Stimulated activated CD8-positive, alpha-beta memory T cell treated with anti-CD3 and anti-CD28 coated beads, Interleukin-15, amount 100 ng/mL, for 4 hours (primary cell): Measurements from ENCODE around the gene TAL1.
"Not testable (repeated sequence)": the region's sequence is repeated elsewhere in the genome, so short reads cannot be mapped to it uniquely, and the experiment has no call there.

ENCODE experiments used
- DNase-seq, 2 donors: peaks; one replicate each; pipeline ENCODE4 v3.0.0-alpha.2; 2020; ENCODE audit warnings: low read depth in 2 of 2

TAL1 gene

DNA sequence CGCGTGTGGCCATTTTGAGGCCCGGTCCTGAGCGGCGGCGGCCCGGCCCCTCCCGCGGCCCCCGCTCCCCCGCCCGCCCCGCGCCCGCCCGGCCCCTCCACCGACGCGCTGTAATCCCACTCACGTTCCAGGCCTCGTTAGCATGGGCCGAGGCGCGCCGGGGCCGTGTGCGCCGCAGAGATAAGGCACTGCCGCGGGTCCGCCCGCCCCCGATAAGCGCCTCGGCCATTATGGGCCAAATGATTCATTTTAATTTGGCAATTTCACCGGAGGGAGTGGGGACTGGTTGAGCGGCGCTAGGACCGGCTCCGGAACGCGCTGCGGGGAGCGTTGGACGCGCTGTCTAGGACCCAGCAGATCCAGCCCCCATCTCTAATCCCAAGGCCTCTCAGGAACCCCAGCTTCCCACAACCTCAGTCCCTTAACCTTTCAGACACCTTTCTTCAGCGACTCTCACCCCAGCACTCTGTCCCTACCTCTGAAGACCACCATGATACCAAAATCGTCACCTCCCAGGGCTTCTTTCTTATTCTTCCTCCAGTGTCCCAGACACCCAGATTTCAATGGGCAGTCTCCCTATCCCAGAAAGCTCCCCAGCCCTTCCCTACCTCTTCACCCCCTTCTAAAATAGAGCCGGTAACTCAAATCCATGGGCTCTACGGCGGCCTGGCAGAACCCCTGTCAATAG lies at the start of gene TAL1:
TAL1 (minus strand) TSS at position 39 of the 688 bp plus-strand sequence. CDS start 6,337 bp downstream, outside the sequence.
- DNase-seq: no peak

DNA sequence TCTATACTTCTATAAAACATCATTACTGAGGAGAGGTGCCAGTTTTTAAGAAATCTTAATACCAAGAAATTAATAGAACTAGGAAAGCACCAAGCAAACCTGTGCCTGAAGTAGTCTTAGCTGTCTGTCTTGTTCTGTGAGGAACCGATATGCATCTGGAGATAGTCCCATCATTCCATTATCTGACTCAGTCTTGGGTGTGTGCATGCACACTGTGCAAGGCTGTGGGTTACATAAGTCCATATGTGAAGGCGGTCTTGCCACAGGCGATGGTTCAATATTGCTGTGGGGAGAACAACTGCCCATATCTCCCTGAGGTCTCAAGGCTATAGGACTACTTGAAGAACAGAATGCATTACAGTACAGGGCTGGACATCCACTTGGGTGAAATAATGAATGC lies 48.1 kb upstream of the TAL1 start:
- DNase-seq: no peak

DNA sequence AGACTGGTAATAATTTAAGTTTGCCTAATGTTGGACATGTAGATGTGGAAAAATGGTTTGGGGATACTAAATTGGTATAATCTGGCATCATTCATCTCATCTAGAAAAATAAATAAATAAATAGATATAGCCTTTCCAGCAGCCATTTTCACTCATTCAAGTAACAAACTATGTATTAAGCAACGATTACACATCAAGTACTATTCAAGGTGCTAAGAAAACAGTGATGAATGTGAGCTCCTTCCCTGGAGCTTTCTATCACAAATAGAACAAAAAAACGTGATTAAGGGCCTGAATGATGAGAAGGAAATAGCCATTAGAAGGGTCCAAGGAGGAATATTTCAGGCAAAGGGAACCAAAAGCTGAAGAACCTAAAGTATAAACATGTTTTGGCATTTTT lies 44.8 kb upstream of the TAL1 start:
- DNase-seq: no peak

DNA sequence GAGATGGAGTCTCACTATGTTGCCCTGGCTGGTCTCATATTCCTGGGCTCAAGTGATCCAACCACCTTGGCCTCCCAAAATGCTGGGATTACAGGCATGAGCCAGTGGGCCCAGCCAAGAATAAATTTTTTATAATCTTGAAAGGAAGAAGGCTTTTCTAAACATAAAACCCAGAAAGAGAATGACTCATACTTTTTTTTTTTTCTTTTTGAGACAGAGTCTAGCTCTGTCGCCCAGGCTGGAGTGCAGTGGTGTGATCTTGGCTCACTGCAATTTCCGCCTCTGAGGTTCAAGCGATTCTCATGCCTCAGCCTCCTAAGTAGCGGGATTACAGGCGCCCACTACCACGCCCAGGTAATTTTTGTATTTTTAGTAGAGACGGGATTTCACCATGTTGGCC lies 43.8 kb upstream of the TAL1 start:
- DNase-seq: not testable (repeated sequence)

DNA sequence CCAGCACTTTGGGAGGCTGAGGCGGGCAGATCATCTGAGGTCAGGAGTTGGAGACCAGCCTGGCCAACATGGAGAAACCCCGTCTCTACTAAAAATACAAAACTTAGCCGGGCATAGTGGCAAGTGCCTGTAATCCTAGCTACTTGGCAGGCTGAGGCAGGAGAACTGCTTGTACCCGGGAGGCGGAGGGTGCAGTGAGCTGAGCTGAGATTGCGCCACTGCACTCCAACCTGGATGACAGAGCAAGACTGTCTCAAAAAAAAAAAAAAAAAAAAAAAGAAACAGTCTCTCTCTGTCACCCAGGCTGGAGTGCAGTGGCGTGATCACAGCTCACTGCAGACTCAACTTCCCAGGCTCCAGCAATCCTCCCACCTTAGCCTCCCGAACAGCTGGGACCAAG lies 33.5 kb upstream of the TAL1 start:
- not testable (repeated sequence) for DNase-seq

DNA sequence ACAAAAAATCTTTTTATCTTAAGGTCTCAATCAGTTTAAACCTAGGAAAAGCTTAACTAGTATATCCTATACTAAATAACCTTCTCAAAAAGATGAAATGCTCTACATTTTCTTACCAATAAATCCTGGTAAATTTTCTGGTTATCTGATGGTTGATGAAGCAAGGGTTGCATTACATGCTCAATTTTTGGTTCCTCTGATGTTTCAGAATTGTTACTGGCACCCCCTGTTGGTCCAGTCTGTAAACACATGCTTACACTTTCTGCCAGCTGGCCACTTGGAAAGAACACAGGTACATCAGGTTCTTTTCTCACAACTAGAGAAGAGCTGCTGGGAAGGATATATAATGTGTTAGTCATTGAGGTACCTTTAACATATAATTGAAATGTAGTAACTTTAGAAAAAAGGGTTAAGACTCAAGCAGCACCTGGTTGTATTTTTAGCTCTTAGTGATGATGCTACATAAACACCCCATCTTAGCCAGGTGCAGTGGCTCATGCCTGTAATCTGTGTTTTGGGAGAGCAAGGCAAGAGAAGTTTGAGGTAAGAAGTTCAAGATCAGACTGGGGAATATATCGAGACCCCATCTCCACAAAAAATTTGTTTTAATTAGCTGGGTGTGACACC lies 30.9 kb upstream of the TAL1 start:
- no peak for DNase-seq

DNA sequence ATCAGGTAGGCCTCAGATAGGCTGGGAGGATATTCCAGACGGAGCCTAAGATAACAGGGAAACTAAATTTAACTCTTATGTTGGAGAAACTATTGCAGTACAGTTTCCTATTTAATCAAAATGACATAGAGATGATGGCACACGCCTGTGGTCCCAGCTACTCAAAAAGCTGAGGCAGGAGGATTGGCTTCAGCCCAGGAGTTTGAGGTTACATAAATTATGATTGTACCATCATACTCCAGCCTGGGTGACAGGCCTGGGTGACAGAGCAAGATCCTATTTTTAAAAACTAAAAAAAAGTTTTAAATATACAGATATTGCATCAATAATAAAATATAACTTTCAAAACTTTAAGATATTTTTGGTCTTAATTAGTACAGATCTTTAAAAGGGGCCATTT lies 25.2 kb upstream of the TAL1 start:
- DNase-seq: no peak

DNA sequence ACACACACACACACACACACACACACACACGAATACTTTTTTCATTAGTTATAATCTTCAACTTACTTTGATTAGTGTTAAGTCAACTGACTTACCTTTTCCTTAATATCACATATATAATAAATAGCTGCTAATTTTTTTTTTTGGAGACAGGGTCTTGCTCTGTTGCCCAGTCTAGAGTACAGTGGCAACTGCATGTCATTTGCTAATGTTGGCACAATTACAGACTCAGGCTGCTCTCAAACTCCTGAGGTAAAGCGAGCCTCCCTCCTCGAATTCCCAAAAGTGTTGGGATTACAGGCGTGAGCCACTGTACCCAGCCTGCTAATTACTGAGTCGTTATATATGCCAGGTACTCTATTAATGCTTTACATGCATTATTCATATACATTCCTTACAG lies 20.8 kb upstream of the TAL1 start:
- DNase-seq: no peak

DNA sequence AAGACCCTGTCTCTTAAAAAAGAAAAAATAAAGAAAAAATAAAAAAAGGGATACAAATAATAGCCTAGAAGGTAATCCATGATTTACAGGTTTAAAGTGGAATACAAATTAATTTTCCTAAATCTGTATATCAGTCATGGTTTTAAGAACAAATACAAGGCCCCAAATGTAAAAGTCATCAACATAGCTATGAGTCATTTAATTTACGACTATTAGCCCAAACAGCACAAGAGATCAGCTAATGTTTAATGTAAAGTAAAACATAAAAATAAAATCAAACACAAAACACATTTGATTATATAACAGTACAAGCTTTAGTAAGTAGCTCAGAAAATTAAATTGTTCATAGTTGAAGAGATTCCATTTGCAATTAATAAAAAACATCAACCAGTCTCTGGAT lies 20.3 kb upstream of the TAL1 start:
- DNase-seq: no peak

DNA sequence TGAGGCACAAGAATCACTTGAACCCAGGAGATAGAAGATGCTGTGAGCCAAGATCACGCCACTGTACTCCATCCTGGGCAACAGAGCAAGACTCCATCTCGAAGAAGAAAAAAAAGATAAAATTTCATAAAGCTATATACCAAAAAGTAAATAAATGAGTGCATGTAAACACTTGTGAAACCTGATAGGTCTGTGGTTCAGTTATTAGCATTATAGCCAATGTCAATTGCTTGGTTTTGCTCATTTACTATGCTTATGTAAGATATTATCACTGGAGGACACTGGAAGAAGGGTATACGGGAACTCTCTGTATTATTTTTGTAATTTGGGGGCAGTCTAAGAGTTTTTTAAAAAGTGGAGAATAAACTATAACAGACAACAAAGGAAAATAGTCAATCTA lies 17.7 kb upstream of the TAL1 start:
- no peak for DNase-seq

DNA sequence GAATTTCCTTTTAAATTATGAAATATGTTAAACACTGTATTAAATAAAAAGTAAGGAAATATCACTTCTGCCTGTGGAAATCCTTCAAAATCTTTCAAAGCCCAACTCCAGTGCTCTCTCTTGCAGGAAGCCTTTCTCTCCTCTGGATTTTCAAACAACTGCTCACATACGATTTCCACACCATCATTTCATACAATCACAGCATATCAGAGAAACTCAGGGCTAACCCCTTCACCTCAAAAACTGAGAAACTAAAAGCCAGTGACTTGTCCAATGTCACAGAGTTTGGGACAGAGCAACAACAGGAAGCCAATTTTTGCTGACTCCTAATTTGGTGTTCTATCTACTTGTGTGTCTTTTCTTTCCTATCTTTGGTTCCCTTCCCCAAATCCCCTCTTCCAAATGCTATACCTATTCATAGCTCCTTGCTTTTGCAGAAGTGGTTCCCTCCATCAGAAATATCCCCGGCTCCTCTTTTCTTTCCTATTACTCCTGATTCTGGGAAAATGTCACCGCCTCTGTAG lies 12.4 kb upstream of the TAL1 start:
- no peak for DNase-seq

DNA sequence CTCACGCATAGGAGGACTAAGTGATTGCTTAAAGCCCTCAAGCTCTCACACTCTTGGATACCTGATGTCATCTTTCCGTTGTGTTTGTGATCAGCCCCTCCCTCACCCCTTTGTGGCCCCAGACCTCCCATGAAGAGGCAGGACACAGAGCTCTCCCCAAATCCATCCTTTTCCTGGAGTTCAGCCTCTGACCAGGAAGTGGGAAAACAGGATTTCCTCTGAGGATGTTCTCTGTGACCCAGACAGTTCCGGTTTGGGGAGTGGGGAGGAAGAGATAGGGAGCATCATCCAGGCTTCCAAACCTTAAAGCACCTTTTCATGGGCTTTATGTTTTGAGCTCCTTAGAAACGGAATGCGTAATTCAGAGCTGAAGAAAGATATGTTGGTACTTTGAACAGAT lies 11.9 kb upstream of the TAL1 start:
- DNase-seq: no peak

DNA sequence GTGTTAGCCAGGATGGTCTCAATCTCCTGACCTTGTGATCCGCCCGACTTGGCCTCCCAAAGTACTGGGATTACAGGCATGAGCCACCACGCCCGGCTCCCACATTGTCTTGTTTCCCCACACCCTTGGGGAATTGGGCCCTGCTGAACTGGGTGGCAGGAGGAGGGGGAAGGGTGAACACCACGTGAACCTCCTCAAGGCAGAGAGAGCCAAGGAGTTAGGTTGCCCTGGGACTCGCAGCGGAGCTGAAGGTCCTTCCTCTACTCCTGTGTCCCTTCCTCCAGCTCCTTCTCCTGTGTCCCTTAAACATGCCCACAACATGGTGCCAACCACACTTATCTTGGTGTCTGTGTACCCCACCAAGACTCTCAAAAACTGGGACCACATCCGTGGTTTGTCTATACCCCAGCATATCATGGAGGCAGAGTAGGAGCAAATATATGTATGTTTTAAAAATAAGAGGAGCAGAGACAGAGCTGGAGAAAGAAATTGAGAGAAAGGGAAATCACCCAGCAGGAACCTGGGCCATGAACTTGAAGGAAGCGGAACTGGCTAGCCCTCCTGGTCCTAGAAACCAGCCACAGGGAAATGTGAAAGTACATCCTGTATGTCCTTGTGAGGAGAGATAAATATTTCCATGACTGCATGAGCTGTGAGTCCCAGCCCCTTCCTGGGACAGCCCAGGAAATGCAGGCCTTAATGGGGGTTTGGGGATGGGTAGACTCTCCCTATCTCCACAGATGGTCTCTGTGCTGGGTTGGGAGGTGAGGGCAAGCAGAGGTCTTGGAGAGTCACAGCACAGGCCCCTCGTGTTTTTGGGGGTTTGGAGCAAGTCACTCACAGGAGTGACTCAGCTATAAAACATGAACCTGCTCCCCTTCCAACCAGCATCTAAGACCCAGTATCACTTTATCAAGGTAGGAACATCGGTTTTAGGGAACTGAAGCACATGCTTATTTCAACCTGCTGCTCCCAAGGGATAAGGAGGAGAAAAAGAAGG lies 9.4 kb upstream of the TAL1 start:
- no peak for DNase-seq

DNA sequence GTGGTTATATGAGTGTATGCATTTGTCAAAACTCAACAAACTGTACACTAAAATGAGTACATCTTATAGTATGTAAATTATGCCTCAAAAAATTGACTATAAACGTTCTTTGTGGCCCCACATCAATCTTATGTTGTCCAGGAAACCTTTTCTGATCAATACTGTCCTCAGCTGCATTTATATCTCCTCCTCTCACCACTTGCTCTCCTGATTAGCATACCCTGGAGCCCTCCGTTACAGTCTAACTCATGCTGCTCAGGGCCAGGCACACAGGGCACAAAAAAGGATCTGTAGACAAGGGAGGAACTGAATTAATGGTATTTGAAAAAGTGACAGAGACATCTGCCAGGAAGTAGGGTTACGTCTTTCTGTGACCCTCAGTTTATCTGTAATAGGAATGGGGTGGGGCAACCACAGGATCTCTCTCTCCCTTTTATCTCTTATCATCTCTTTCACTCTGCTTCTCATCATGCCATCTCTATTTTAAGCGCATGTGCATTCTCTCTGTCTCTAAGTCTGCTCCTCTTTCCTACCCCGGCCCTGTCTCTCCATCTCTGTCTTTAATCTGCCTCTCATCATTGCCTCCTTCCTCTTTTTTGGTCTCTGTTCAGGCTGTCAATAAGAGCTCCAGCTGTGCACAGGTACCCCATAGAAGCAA lies 7.0 kb upstream of the TAL1 start:
- no peak for DNase-seq

DNA sequence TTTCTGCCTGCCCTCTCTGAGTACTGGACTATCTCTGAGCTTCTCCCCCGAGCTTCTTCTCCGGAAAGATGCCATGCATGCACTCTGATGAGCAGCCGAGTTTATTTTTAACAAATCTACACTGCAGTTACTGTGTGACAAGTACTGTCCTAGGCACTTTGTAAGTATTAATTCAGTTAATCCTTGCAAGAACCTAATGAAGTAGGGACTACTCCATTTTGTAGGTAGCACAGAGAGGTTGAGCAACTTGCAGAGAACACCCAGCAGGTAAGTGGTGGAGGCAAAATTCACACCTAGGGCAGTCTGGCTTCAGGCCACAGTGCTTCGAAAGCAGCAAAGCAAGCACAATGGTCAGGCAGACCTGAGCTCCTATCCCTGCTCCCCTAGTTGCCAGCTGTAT lies 3.8 kb upstream of the TAL1 start:
- no peak for DNase-seq

DNA sequence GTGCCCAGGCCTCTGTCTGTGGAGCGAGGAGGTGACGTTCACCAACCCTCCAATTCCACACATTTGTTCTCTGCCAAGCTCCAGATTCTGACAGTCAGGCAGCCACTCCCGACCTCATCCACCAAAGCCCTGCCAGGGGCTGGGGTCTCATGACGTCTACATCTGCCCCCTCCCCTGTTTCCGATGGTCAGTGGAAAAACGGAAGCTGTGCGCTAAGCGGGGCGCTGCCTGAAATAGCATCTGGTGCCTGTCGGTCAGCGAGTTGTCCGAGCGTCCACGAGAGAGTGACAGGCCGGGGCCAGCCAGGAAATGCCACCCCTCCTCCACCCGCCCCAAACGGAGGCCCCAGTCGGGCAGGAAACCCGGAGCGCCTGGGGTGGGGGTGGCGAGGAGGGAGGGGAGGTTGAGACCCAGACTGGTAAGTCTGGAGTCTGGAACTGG lies 3.2 kb upstream of the TAL1 start:
- DNase-seq: no peak

DNA sequence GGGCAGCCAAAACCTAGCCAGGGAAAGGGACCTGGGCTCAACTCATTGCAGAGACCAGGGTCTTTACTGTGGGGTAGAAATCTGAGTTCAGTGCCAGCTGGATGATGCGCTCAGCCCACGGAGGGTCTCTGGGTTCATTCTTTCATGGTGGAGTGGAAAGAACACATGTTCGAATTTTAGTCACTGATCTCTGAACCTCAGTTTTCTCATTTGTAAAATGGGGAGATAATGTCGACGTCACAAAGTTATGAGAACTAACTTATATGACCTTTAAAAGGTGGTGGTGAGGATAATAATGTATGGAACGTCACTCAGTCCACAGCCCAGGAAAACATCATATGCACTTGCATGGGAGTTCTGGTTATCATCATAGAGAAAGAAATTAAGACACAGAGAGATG lies 1.2 kb upstream of the TAL1 start:
- DNase-seq: no peak

DNA sequence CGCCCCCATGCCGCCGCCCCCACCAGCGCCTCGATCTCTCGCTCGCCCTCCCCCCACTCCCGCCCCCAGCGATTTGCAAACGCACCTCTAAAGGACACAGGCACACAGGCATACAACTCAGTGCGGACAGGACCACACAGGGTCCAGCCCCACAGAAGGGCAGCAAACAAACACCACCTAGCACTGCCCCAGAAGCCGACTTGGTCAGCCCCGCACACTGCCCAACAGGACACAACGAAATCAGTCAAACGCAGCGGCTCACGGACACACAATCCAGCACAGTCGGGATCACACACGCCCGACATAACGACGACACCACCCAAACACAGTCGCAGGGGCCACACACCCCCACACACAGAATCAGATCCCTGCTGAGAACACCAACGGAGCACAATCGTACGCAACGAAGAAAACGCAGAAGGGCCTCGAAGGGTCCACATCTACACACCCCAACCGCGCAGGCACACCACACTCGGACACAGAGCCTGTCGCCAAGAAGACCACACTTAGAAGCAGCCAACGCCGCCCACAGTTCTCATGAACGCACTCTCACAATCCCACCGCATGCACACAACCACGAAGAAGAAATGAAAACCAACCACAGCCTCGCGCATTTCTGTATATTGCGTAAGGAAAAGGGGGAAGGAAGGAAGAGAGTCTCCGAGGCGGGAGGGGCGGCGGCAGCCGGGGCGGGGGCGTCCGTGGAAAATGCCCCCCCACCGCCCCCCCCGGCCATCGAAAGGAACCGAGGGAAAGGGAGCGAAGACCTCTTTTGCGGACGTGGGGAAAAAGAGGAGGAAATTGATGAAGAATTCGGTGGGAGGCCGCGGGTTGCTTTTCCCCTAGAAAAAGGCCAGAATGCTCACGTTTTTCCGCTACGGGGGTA lies 481 bp downstream of the TAL1 start:
- DNase-seq: no peak

DNA sequence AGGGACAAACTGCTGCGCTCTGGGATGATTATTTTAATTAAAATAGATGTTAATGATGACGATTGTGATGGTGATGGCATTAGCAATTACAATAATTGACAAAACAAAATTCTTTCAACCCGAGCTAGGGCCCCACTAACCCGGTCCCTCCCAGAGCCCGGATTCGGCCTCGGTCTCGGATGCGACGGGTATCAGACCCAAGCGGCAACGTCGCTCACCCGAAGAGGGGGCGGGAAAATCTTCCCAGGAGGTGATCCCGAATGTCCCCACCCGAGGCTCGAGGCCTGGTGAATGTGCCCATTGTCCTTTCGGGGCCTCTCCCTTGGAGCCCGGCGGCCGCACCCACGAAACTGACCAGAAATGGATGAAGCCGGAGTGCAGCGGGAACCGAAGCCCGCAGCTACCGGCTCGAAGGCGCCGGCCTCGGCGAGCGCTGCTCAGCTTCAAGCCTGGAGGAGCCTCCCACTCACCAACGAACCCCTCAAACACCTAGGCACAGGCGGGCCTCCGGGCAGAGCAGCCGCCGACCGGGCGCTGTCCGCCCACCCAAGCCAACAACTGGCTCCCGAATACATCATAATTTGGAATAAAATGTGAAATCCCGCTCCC lies 1.2 kb downstream of the TAL1 start:
- DNase-seq: no peak
